HG03442 (cell line): ENCODE results near the gene CLEC16A.

ENCODE experiments used
- ATAC-seq: cut with Tn5 transposase; IDR thresholded peaks from one replicate; pipeline ENCODE4 v1.9.1; 2021; ENCODE audit warnings: mild to moderate bottlenecking, moderate library complexity; ENCODE audit not compliant: unreplicated experiment

The CLEC16A gene

GRCh38 chr16:11225677-11226549, 281.5 kb downstream of the CLEC16A start:
- no peak for ATAC-seq

- no peak for ATAC-seq
Observed at GRCh38 chr16:11229432-11229831, 285.1 kb downstream of the CLEC16A start.

GRCh38 chr16:11229906-11230305, 285.5 kb downstream of the CLEC16A start:
- ATAC-seq = no peak

- ATAC-seq = no peak
Observed at GRCh38 chr16:11231367-11231970, 287.1 kb downstream of the CLEC16A start.
